Measurements from ENCODE around the gene ZNF280A. TPM values are rescaled to one million over a fixed set of nuclear protein-coding genes. Genes with fewer than 3 reads are reported as not detected.

Gene ZNF280A
- total and polyA plus RNA-seq, 2 experiments from 2014 or later = not detected

DNA sequence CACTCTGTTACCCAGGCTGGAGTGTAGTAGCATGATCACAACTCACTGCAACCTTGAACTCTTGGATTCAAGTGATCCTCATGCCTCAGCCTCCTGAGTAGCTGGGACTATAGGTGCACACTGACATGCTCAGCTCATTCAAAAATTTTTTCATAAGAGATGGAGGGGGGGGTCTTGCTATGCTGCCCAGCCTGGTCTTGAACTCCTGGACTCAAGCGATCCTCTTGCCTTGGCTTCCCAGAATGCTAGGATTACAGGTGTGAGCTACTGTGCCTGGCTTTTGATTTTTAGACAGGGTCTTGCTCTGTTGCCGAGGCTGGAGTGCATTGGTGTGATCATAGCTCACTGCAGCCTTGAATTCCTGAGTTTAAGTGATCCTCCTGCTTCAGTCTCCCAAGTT is 25.0 kb upstream of the ZNF280A start:
- Histone ChIP-seq H3F3A (replicated peaks; ENCODE audit: low read depth) (no peaks in the 10 kb centered on the region), H3K27me3 (ENCODE audit: insufficient read depth) (peaks cover 99% of the 10 kb centered on the region), H3K36me3 (ENCODE audit: insufficient read depth) (no peaks in the 10 kb centered on the region), H3K9me2 (ENCODE audit: insufficient read depth) (no peaks in the 10 kb centered on the region), H3K4me3 (no peak overlapping the region), H3K79me2 (replicated peaks; ENCODE audit: insufficient read depth) (no peaks in the 10 kb centered on the region), H3K4me2 (no peak overlapping the region), H3K4me1 (ENCODE audit: insufficient read depth) (no peaks in the 10 kb centered on the region), H4K20me1 (replicated peaks; ENCODE audit: insufficient read depth) (no peaks in the 10 kb centered on the region), H2AFZ (no peak overlapping the region), H3K27ac (ENCODE audit: low read depth) (no peak overlapping the region)
- no peak for DNase-seq (ENCODE audit: low spot score)
- no peaks in the 10 kb centered on the region for H3K4me1 Mint-ChIP-seq
- peaks cover 77% of the 10 kb centered on the region for H3K27me3 Mint-ChIP-seq (ENCODE audit: insufficient read depth, low read depth, poor library complexity)
- H3K27ac Mint-ChIP-seq = no peak overlapping the region
- no peak for ATAC-seq
- peaks cover 7% of the 10 kb centered on the region; the same call in 1 of the 3 replicates for H3K9me3 Mint-ChIP-seq
- TF ChIP-seq EZH2phosphoT487 (IDR thresholded peaks at IDR 0.05; ENCODE audit: unreplicated experiment) = no peak
- no peak for TF ChIP-seq NANOG (IDR thresholded peaks at IDR 0.05; ENCODE audit: borderline replicate concordance)
- no peak for TF ChIP-seq EZH2 (IDR thresholded peaks at IDR 0.05; ENCODE audit: low read depth, unreplicated experiment)
- no peak for TF ChIP-seq CREB1 (CRISPR knock-in tag; IDR thresholded peaks at IDR 0.05; ENCODE audit: low read depth)
- no peak for TF ChIP-seq POLR2AphosphoS5 (IDR thresholded peaks at IDR 0.05; ENCODE audit: low read depth)
- no peak for TF ChIP-seq REST (IDR thresholded peaks at IDR 0.05; ENCODE audit: unreplicated experiment)
- no peak for TF ChIP-seq ZNF331 (CRISPR knock-in tag; IDR thresholded peaks at IDR 0.05; ENCODE audit: low read depth)
- no peak overlapping the region for H3K4me3 Mint-ChIP-seq
- no peaks in the 10 kb centered on the region; the same call in 2 of the 3 replicates for H3K36me3 Mint-ChIP-seq (ENCODE audit: low read depth)

DNA sequence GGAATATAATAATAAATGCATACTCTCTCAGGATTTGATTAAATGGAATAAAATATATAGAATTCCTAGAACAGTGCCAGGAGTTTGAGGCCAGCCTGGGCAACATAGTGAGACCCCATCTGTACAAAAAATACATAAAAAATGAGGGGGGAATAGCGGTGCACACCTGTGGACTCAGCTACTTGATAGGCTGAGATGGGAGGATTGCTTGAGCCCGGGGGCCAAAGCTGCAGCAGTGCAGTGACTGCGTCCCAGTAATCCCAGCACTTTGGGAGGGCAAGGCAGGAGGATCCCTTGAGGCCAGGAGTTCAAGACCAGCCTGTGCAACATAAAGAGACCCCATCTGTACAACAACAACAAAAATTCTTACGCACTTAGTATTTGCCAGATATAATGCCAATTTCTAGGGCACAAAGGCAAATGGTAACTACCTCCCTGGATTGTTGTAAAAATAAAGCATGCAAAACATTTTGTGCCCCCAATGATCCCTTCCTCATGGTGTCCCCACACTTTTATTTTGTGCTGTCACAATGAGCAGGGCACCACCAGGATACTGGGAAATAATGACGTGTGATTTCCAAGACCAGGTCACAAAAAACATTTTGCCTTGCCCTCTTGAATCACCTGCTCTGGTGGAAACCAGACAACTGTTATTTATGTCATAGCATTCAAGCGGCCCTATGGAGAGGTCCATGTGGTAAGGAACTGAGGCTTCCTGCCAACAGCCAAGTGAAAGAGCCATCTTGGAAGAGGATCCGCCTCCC is 18.3 kb upstream of the ZNF280A start:
- Histone ChIP-seq H2AFZ (no peak overlapping the region), H3K36me3 (ENCODE audit: insufficient read depth) (no peaks in the 10 kb centered on the region), H3K4me3 (no peak overlapping the region), H3F3A (replicated peaks; ENCODE audit: low read depth) (no peaks in the 10 kb centered on the region), H3K27me3 (ENCODE audit: insufficient read depth) (peaks cover 100% of the 10 kb centered on the region), H4K20me1 (replicated peaks; ENCODE audit: insufficient read depth) (no peaks in the 10 kb centered on the region), H3K79me2 (replicated peaks; ENCODE audit: insufficient read depth) (no peaks in the 10 kb centered on the region), H3K4me2 (no peak overlapping the region), H3K4me1 (ENCODE audit: insufficient read depth) (no peaks in the 10 kb centered on the region), H3K9me2 (ENCODE audit: insufficient read depth) (no peaks in the 10 kb centered on the region), H3K27ac (ENCODE audit: low read depth) (no peak overlapping the region)
- no peak overlapping the region for H3K4me3 Mint-ChIP-seq
- H3K9me3 Mint-ChIP-seq = peaks cover 10% of the 10 kb centered on the region; the same call in 2 of the 3 replicates
- H3K27me3 Mint-ChIP-seq (ENCODE audit: insufficient read depth, low read depth, poor library complexity) = peaks cover 78% of the 10 kb centered on the region
- TF ChIP-seq EZH2 (IDR thresholded peaks at IDR 0.05; ENCODE audit: low read depth, unreplicated experiment) = no peak
- TF ChIP-seq STAT1 (IDR thresholded peaks at IDR 0.05; ENCODE audit: unreplicated experiment) = no peak
- TF ChIP-seq CTCF (conservative IDR thresholded peaks at IDR 0.05; ENCODE audit: low read depth in 2 of 2) = no peak
- H3K27ac Mint-ChIP-seq = no peak overlapping the region
- ATAC-seq (no peak), DNase-seq (ENCODE audit: low spot score) (no peak)
- H3K4me1 Mint-ChIP-seq = no peaks in the 10 kb centered on the region
- no peaks in the 10 kb centered on the region; the same call in 2 of the 3 replicates for H3K36me3 Mint-ChIP-seq (ENCODE audit: low read depth)

Data from GM23338 (cell line).